Effector memory CD4-positive, alpha-beta T cell (primary cell): ENCODE results near the gene SENP2.
A peak's percentile ranks its signal among the peaks of the same experiment; 100 is the strongest.

Experiments used
- DNase-seq, 3 donors: peaks; one replicate each; pipeline ENCODE4 v3.0.0-alpha.2; 2020
- H3K27ac ChIP-seq: 2 replicates; pipeline ENCODE4 v1.7.0; 2013; ENCODE audit warnings: mild to moderate bottlenecking, low read length, moderate library complexity; ENCODE audit not compliant: insufficient read depth, poor library complexity, severe bottlenecking
- H3K27me3 ChIP-seq: replicated peaks from 2 replicates; pipeline ENCODE4 v1.7.0; 2013; ENCODE audit warnings: mild to moderate bottlenecking, low read length; ENCODE audit not compliant: insufficient read depth, control insufficient read depth, poor library complexity, severe bottlenecking
- H3K36me3 ChIP-seq: 2 replicates; pipeline ENCODE4 v1.7.0; 2013; ENCODE audit warnings: mild to moderate bottlenecking, low read length, moderate library complexity; ENCODE audit not compliant: control insufficient read depth, insufficient read depth
- H3K4me1 ChIP-seq: 2 replicates; pipeline ENCODE4 v1.7.0; 2013; ENCODE audit warnings: low read length, mild to moderate bottlenecking; ENCODE audit not compliant: control insufficient read depth, insufficient read depth, poor library complexity, severe bottlenecking
- H3K4me3 ChIP-seq: 2 replicates; pipeline ENCODE4 v1.7.0; 2013; ENCODE audit warnings: low read length, low read depth, mild to moderate bottlenecking; ENCODE audit not compliant: insufficient read depth, poor library complexity, severe bottlenecking
- H3K9me3 ChIP-seq: 2 replicates; pipeline ENCODE4 v1.7.0; 2013; ENCODE audit warnings: mild to moderate bottlenecking, low read length, moderate library complexity; ENCODE audit not compliant: control insufficient read depth

Gene SENP2

DNA sequence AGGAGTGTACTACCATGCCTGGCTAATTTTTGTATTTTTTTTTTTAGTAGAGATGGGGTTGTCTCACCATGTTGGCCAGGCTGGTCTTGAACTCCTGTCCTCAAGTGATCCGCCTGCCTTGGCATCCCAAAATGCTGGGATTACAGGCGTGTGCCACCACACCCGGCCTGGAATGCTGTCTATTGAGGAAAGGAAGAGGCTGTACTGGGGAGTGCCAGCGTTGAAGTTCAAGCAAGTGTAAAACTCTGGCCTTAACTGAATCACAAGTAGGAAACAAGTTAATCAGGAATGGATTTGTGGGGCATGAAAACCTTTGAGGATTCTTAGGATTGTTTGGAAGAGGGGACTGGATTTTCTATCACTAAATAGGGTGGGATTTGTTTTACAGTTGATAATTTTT, 1.4 kb upstream of the SENP2 start:
- Histone ChIP-seq H3K4me1 (peaks cover 8% of the 10 kb centered on the region), H3K27me3 (no peaks in the 10 kb centered on the region)
- no peak for DNase-seq

DNA sequence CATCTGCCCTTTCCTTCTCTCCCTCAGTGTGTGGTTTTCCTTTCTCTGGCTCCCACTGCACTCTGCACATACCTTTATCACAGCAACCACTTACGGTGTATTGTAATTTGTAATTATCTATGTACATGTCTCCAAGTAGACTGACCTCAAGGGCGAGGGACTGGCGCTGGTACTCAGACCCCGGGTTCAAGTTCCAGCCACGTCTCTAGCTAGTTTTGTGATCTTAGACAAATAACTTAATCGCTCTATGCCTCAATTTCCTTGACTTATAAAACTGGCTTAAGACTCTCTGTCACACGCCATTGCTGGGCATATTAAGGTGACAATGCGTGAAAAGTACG, 607 bp upstream of the SENP2 start:
- Histone ChIP-seq H3K4me3 (peak overlapping the region; percentile 35), H3K9me3 (no peaks in the 10 kb centered on the region), H3K27me3 (no peaks in the 10 kb centered on the region), H3K36me3 (no peaks in the 10 kb centered on the region), H3K27ac (peak overlapping the region; percentile 94), H3K4me1 (peaks cover 8% of the 10 kb centered on the region)
- no peak for DNase-seq

More for the DNA sequence above, 1.4 kb upstream of the SENP2 start:
- no peaks in the 10 kb centered on the region for H3K36me3 ChIP-seq
- no peaks in the 10 kb centered on the region for H3K9me3 ChIP-seq
- H3K27ac ChIP-seq, result no peak overlapping the region
- no peak overlapping the region for H3K4me3 ChIP-seq

DNA sequence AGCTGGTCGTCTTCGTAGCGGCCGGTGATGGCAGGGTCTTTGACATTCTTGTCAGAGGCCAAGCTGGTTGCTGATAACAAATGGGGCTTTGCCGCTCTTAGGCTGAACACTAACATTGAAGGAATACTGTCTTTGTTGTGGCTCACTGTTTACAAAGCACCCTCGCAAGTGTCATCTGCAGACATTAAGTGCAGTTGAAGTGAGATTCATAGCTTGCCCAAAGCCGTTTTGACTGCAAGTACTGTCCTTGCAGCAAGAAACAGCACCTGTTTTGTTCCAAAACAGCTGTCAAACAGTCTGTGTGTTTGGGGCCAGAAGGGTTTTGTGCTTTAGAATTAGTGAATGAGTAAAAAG, 568 bp downstream of the SENP2 start:
- peak overlapping the region; percentile 85 for H3K4me3 ChIP-seq
- peaks cover 8% of the 10 kb centered on the region for H3K4me1 ChIP-seq
- peaks cover 2% of the 10 kb centered on the region for H3K36me3 ChIP-seq
- no peak for DNase-seq
- H3K9me3 ChIP-seq, result no peaks in the 10 kb centered on the region
- no peaks in the 10 kb centered on the region for H3K27me3 ChIP-seq
- H3K27ac ChIP-seq, result peak overlapping the region; percentile 94

DNA sequence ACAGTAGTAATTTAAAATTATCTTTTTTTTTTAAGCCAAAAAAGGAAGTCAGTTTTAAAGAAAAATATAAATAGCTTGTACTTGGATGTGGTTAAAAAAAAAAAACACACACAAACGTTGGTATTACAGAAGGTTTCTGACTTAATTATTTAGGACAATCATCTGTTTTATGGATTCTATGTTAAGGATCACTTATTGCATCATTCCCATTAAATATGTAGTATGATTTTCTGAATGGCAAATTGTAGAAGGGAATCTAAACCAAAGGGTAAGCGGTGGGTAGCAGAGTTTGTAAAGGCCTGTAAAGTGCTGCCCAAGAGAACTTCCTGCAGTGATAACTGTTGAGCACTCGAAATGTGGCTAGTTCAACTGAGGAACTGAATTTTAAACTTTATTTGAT, 8.0 kb downstream of the SENP2 start:
- H3K4me1 ChIP-seq, result no peaks in the 10 kb centered on the region
- H3K36me3 ChIP-seq, result peaks cover 17% of the 10 kb centered on the region
- DNase-seq, result no peak
- no peaks in the 10 kb centered on the region for H3K9me3 ChIP-seq
- no peak overlapping the region for H3K4me3 ChIP-seq
- H3K27ac ChIP-seq, result no peak overlapping the region
- H3K27me3 ChIP-seq, result no peaks in the 10 kb centered on the region

DNA sequence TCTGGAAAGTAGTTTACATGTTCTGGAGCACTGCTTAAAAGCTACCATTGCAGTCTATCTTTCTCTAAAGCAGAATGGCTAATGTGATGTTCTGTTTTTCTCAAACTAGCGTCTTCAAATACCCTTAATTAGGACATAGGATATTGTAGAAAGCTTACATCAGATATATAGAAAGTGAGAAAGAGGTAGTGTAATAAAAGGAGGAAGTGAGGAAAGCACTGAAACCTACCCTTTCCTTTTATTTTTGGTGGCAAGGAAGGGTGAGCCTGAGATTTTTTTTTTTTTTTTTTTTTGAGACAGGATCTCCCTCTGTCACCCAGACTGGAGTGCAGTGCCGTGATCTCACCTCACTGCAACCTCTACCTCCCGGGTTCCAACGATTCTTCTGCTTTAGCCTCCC, 9.4 kb downstream of the SENP2 start:
- no peak overlapping the region for H3K27ac ChIP-seq
- peaks cover 24% of the 10 kb centered on the region for H3K36me3 ChIP-seq
- no peaks in the 10 kb centered on the region for H3K9me3 ChIP-seq
- H3K27me3 ChIP-seq, result no peaks in the 10 kb centered on the region
- H3K4me1 ChIP-seq, result no peaks in the 10 kb centered on the region
- H3K4me3 ChIP-seq, result no peak overlapping the region
- no peak for DNase-seq

DNA sequence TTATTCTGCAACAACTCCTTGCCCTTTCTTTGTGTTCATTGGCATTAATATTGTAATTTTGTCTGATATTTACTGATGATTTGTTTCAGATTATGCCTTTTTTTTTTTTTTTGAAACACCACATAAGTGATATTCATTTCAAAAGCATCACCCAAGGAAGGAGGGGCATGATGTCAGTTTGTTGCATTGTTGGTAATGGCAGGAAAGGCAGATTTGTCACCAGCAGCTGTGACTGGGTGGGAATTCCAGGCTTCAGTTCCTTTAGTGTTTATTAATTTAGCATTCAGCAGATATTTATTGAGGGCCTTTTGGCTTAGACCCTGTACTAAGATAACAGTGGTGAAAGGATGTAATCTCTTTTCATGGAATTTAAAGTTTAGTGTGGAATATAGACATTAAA, 19.5 kb downstream of the SENP2 start:
- Histone ChIP-seq H3K4me3 (no peak overlapping the region), H3K27me3 (no peaks in the 10 kb centered on the region), H3K36me3 (peaks cover 44% of the 10 kb centered on the region), H3K9me3 (no peaks in the 10 kb centered on the region), H3K4me1 (no peaks in the 10 kb centered on the region), H3K27ac (no peak overlapping the region)
- no peak for DNase-seq

DNA sequence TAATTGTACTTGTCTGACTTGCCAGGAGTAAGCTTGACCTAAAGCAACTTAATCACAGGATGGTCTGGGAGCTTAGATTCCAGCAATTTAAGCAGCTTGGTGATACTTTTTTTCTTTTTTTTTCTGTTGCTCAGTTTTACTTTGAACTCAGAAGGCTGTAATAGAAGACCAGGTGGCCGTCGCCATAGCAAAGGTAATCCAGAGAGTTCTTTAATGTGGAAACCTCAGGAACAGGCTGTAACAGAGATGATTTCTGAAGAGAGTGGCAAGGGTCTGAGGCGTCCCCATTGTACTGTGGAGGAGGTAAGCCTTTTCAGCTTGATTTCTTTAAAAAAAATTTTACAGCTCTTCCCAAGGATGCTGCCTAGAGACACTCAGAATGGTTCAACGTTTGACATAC, 20.1 kb downstream of the SENP2 start:
- H3K9me3 ChIP-seq, result no peaks in the 10 kb centered on the region
- no peaks in the 10 kb centered on the region for H3K4me1 ChIP-seq
- no peak for DNase-seq
- H3K36me3 ChIP-seq, result peaks cover 42% of the 10 kb centered on the region
- no peak overlapping the region for H3K27ac ChIP-seq
- no peaks in the 10 kb centered on the region for H3K27me3 ChIP-seq
- H3K4me3 ChIP-seq, result no peak overlapping the region

DNA sequence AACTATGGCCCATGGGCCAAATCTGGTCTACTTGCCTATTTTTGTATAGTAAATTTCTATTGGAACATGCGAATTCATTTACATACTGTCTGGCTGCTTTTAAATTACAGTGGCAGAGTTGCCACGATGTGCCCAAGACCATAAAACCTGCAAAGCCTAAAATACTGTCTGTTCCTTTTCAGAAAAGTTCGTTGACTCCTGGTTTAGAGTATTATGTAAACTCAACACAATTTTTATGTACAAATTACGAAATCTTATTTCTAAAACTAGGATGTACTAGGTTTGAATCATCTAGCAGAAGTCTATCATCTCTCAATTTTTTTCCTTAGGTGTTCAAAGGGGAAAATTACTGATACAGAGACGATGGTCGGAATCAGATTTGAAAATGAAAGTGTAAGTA, 26.9 kb downstream of the SENP2 start:
- no peak for DNase-seq
- peaks cover 63% of the 10 kb centered on the region for H3K36me3 ChIP-seq
- no peaks in the 10 kb centered on the region for H3K9me3 ChIP-seq
- no peaks in the 10 kb centered on the region for H3K4me1 ChIP-seq
- peak overlapping the region; percentile 10 for H3K4me3 ChIP-seq
- no peak overlapping the region for H3K27ac ChIP-seq
- no peaks in the 10 kb centered on the region for H3K27me3 ChIP-seq

DNA sequence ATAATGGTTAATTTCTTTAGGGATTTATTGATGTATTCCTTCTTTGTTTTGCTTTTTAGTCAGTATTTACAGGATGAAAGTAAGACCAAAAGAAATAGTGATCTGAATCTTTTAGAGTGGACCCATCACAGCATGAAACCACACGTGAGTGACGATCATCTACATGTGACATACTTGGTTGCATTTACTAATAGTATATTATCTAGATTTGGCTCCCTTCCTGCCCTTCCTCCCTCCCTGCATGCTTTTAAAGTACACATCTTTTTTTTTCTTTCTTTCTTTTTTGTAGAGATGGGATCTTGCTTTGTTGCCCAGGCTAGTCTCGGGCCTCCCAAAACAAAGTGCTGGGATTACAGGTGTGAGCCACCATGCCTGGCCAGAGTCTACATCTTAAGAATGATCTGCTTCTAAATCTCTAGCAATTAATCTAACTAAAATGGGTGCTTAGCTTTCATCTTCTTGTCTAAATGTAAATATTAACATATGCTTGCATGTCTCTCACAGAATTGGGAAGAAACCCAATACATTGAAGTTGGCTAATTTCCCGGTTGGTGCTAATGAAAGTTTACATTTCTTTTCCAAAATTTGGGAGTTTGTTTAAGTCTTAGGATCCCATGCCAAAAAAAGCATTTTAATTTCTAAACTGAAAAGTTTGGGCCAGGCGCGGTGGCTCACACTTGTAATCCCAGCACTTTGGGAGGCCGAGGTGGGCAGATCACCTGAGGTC, 38.0 kb downstream of the SENP2 start:
- no peak overlapping the region for H3K4me3 ChIP-seq
- no peaks in the 10 kb centered on the region for H3K9me3 ChIP-seq
- no peaks in the 10 kb centered on the region for H3K4me1 ChIP-seq
- H3K27me3 ChIP-seq, result no peaks in the 10 kb centered on the region
- H3K27ac ChIP-seq, result no peak overlapping the region
- no peak for DNase-seq
- peaks cover 46% of the 10 kb centered on the region for H3K36me3 ChIP-seq

DNA sequence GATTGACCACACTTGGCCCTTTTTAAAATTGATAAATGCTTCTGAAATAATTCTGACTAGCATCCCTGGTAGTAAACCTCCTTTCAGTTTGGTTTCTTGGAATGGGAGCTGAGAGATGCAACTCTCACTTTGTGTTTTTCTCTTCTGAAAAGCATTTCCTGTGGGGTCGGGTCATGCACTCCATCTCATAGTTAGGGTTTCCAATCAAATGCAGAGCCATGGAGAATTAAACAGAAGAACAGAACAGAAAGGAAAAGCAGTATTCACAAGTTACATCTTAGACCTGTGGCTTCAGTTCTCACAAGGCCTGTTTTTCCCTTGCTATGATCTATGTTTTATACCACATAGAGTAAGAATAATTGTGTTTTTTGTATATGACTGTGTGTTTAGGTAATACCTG, 39.7 kb downstream of the SENP2 start:
- H3K27me3 ChIP-seq, result no peaks in the 10 kb centered on the region
- H3K27ac ChIP-seq, result no peak overlapping the region
- no peaks in the 10 kb centered on the region for H3K4me1 ChIP-seq
- no peaks in the 10 kb centered on the region for H3K9me3 ChIP-seq
- DNase-seq, result no peak
- H3K36me3 ChIP-seq, result peaks cover 48% of the 10 kb centered on the region
- H3K4me3 ChIP-seq, result no peak overlapping the region
